SW 1271 (cell line): ENCODE data around the gene HPSE2.

Experiments used
- DNase-seq, 2 experiments: peaks; one replicate each; lab custom pipeline; 2025; lab: John Stamatoyannopoulos, UW

The HPSE2 gene

GRCh38 chr10:98833542-98833941 is 402.1 kb downstream of the HPSE2 start:
- DNase-seq: no peak

- no peak for DNase-seq
These were observed 402.9 kb downstream of the HPSE2 start for GRCh38 chr10:98832738-98833137.

- DNase-seq: no peak
These were observed 403.5 kb downstream of the HPSE2 start for GRCh38 chr10:98832196-98832595.

- DNase-seq: no peak
These were observed 404.3 kb downstream of the HPSE2 start for GRCh38 chr10:98831391-98831790.

GRCh38 chr10:98825741-98826140 is 409.9 kb downstream of the HPSE2 start:
- no peak for DNase-seq

- DNase-seq: no peak
These were observed 418.3 kb downstream of the HPSE2 start for GRCh38 chr10:98817396-98817795.

GRCh38 chr10:98815039-98815885 is 420.4 kb downstream of the HPSE2 start:
- no peak for DNase-seq

GRCh38 chr10:98814470-98814869 is 421.2 kb downstream of the HPSE2 start:
- DNase-seq: no peak

- no peak for DNase-seq
These were observed 427.3 kb downstream of the HPSE2 start for GRCh38 chr10:98808282-98808892.

- no peak for DNase-seq
These were observed 435.4 kb downstream of the HPSE2 start for GRCh38 chr10:98800263-98800662.

- DNase-seq: no peak
These were observed 440.2 kb downstream of the HPSE2 start for GRCh38 chr10:98795467-98795866.

- peak in 1 of 2 experiments; percentile 8 for DNase-seq
These were observed 444.8 kb downstream of the HPSE2 start for GRCh38 chr10:98790817-98791216.

GRCh38 chr10:98778277-98778759 is 457.3 kb downstream of the HPSE2 start:
- DNase-seq: no peak

GRCh38 chr10:98758463-98758862 is 477.2 kb downstream of the HPSE2 start:
- no peak for DNase-seq

- DNase-seq: no peak
These were observed 487.4 kb downstream of the HPSE2 start for GRCh38 chr10:98748298-98748697.

- DNase-seq: no peak
These were observed 490.0 kb downstream of the HPSE2 start for GRCh38 chr10:98745645-98746044.

GRCh38 chr10:98720551-98720950 is 515.1 kb downstream of the HPSE2 start:
- no peak for DNase-seq

GRCh38 chr10:98713586-98713985 is 522.1 kb downstream of the HPSE2 start:
- no peak for DNase-seq

GRCh38 chr10:98696516-98696915 is 539.1 kb downstream of the HPSE2 start:
- DNase-seq: no peak

GRCh38 chr10:98694883-98695282 is 540.8 kb downstream of the HPSE2 start:
- no peak for DNase-seq

GRCh38 chr10:98694014-98694413 is 541.6 kb downstream of the HPSE2 start:
- no peak for DNase-seq

GRCh38 chr10:98687685-98688084 is 548.0 kb downstream of the HPSE2 start:
- no peak for DNase-seq
